GM23338 (cell line): ENCODE data around the gene NUCB1. TPM values are rescaled to one million over a fixed set of nuclear protein-coding genes. Genes with fewer than 3 reads are reported as not detected.

Experiments used
- ATAC-seq: fragments of 200-7000 bp; cut with Tn5 transposase; 3 replicates; pipeline ENCODE4 v1.9.1; 2020
- DNase-seq: peaks from one replicate; pipeline ENCODE4 v3.0.0-alpha.2; 2015; ENCODE audit warnings: low spot score
- H2AFZ ChIP-seq: fragments of 200-600 bp; sonication (generic); 2 replicates; pipeline ENCODE4 v1.8.0; 2016; ENCODE audit warnings: antibody characterized with exemption, mild to moderate bottlenecking, moderate library complexity
- H3F3A ChIP-seq: fragments of 200-600 bp; sonication (generic); replicated peaks from 2 replicates; pipeline ENCODE4 v1.8.0; 2017; ENCODE audit warnings: antibody characterized with exemption, mixed run types, low read depth
- H3K27ac ChIP-seq: fragments of 200-600 bp; sonication (generic); 2 replicates; pipeline ENCODE4 v1.6.1; 2016; ENCODE audit warnings: low read depth
- H3K27me3 ChIP-seq: fragments of 200-600 bp; sonication (generic); 2 replicates; pipeline ENCODE4 v1.8.0; 2016; ENCODE audit warnings: mild to moderate bottlenecking, mixed run types, moderate library complexity; ENCODE audit not compliant: insufficient read depth
- H3K36me3 ChIP-seq: fragments of 200-600 bp; sonication (generic); 2 replicates; pipeline ENCODE4 v1.8.0; 2016; ENCODE audit warnings: mild to moderate bottlenecking; ENCODE audit not compliant: insufficient read depth
- H3K4me1 ChIP-seq: fragments of 200-600 bp; sonication (generic); 2 replicates; pipeline ENCODE4 v1.8.0; 2016; ENCODE audit warnings: mild to moderate bottlenecking, moderate library complexity; ENCODE audit not compliant: insufficient read depth
- H3K4me2 ChIP-seq: fragments of 200-600 bp; sonication (generic); 2 replicates; pipeline ENCODE4 v1.7.1; 2017; ENCODE audit warnings: mixed run types
- H3K4me3 ChIP-seq: fragments of 200-600 bp; sonication (generic); 2 replicates; pipeline ENCODE4 v1.6.1; 2016; ENCODE audit warnings: mixed run types
- H3K79me2 ChIP-seq: fragments of 200-600 bp; sonication (generic); replicated peaks from 2 replicates; pipeline ENCODE4 v1.8.0; 2017; ENCODE audit warnings: mild to moderate bottlenecking; ENCODE audit not compliant: insufficient read depth
- H3K9me2 ChIP-seq: fragments of 200-600 bp; sonication (generic); 2 replicates; pipeline ENCODE4 v1.8.0; 2017; ENCODE audit not compliant: insufficient read depth
- H4K20me1 ChIP-seq: fragments of 200-600 bp; sonication (generic); replicated peaks from 2 replicates; pipeline ENCODE4 v1.8.0; 2017; ENCODE audit warnings: mild to moderate bottlenecking; ENCODE audit not compliant: insufficient read depth
- H3K27ac Mint-ChIP-seq: 2 replicates; pipeline ENCODE4 v1.8.0; 2020; ENCODE audit warnings: inconsistent platforms, mild to moderate bottlenecking, moderate library complexity, mixed read lengths
- H3K27me3 Mint-ChIP-seq: 3 replicates; pipeline ENCODE4 v1.8.0; 2022; ENCODE audit warnings: low read depth, mild to moderate bottlenecking, moderate library complexity, mixed read lengths, inconsistent platforms; ENCODE audit not compliant: insufficient read depth, poor library complexity
- H3K36me3 Mint-ChIP-seq: 3 replicates; pipeline ENCODE4 v1.8.0; 2021; ENCODE audit warnings: low read depth, mild to moderate bottlenecking, inconsistent platforms, moderate library complexity, mixed read lengths
- H3K4me1 Mint-ChIP-seq: 3 replicates; pipeline ENCODE4 v1.8.0; 2020; ENCODE audit warnings: mild to moderate bottlenecking, inconsistent platforms, mixed read lengths
- H3K4me3 Mint-ChIP-seq: 3 replicates; pipeline ENCODE4 v1.8.0; 2021; ENCODE audit warnings: moderate library complexity, mild to moderate bottlenecking, inconsistent platforms, mixed read lengths
- H3K9me3 Mint-ChIP-seq: 3 replicates; pipeline ENCODE4 v1.8.0; 2020; ENCODE audit warnings: moderate library complexity, mild to moderate bottlenecking, inconsistent platforms, mixed read lengths
- CREB1 ChIP-seq: fragments of 250-450 bp; sonication (Bioruptor Pico); IDR thresholded peaks from 2 replicates; pipeline ENCODE4 v1.5.0; 2020; ENCODE audit warnings: low read depth, mild to moderate bottlenecking, moderate library complexity
- EZH2 ChIP-seq: fragments of 200-600 bp; sonication (generic); IDR thresholded peaks from one replicate; pipeline ENCODE4 v1.8.0; 2017; ENCODE audit warnings: antibody characterized with exemption, mild to moderate bottlenecking, low read depth; ENCODE audit not compliant: unreplicated experiment
- EZH2phosphoT487 ChIP-seq: fragments of 200-600 bp; sonication (generic); IDR thresholded peaks from one replicate; pipeline ENCODE4 v1.8.1; 2018; ENCODE audit warnings: antibody characterized with exemption; ENCODE audit not compliant: unreplicated experiment
- JUNB ChIP-seq: IDR thresholded peaks from one replicate; pipeline ENCODE4 v1.6.1; 2016; ENCODE audit warnings: antibody characterized with exemption; ENCODE audit not compliant: unreplicated experiment
- NANOG ChIP-seq: IDR thresholded peaks from 2 replicates; pipeline ENCODE4 v1.6.1; 2016; ENCODE audit warnings: antibody characterized with exemption, borderline replicate concordance
- POLR2AphosphoS5 ChIP-seq: IDR thresholded peaks from 2 replicates; pipeline ENCODE4 v1.6.1; 2016; ENCODE audit warnings: antibody characterized with exemption, low read depth
- STAT1 ChIP-seq: IDR thresholded peaks from one replicate; pipeline ENCODE4 v1.6.1; 2016; ENCODE audit warnings: antibody characterized with exemption; ENCODE audit not compliant: unreplicated experiment
- ZNF114 ChIP-seq: fragments of 250-450 bp; sonication (Bioruptor Pico); IDR thresholded peaks from 2 replicates; pipeline ENCODE4 v1.5.0; 2020; ENCODE audit warnings: mild to moderate bottlenecking, moderate library complexity
- ZNF331 ChIP-seq: fragments of 250-450 bp; sonication (Bioruptor Pico); IDR thresholded peaks from 2 replicates; pipeline ENCODE4 v1.5.0; 2020; ENCODE audit warnings: low read depth, mild to moderate bottlenecking, moderate library complexity
- polyA plus RNA-seq: library from polyadenylated mRNA; unstranded; fragments of >200 nt; fragmentation: Nextera tagmentation; extraction: Ambion mirVana; gene quantifications from 2 replicates; pipeline ENCODE4 v1.2.1, GENCODE V29; 2016
- total RNA-seq: library from RNA; depleted of rRNA; stranded (reverse); fragments of >200 nt; shearing (Covaris generic); gene quantifications from 2 replicates; pipeline ENCODE4 v1.2.3, GENCODE V29; 2014
- TF ChIP-seq, protein P1 (sequence below): fragments of 250-450 bp; sonication (Bioruptor Pico); IDR thresholded peaks from 2 replicates; pipeline ENCODE4 v1.5.0; 2020; ENCODE audit warnings: mild to moderate bottlenecking, moderate library complexity
- TF ChIP-seq, protein P2 (sequence below): IDR thresholded peaks from one replicate; pipeline ENCODE4 v1.6.1; 2018; ENCODE audit warnings: antibody characterized with exemption; ENCODE audit not compliant: unreplicated experiment
- TF ChIP-seq, protein P3 (sequence below), 2 experiments: fragments of 200-600 bp in 1 of 2; sonication (generic) in 1 of 2; conservative IDR thresholded peaks; 2 replicates each; pipeline versions ENCODE4 v1.5.1 to v1.6.1; 2016 to 2017; ENCODE audit warnings: antibody characterized with exemption in 2 of 2, low read depth in 2 of 2, mild to moderate bottlenecking in 2 of 2, moderate library complexity in 1 of 2
- TF ChIP-seq, protein P4 (sequence below): IDR thresholded peaks from 2 replicates; pipeline ENCODE4 v1.6.1; 2016; ENCODE audit warnings: antibody characterized with exemption

The NUCB1 gene
- total and polyA plus RNA-seq, 2 experiments from 2014 or later, result 57.1 to 163 TPM

DNA sequence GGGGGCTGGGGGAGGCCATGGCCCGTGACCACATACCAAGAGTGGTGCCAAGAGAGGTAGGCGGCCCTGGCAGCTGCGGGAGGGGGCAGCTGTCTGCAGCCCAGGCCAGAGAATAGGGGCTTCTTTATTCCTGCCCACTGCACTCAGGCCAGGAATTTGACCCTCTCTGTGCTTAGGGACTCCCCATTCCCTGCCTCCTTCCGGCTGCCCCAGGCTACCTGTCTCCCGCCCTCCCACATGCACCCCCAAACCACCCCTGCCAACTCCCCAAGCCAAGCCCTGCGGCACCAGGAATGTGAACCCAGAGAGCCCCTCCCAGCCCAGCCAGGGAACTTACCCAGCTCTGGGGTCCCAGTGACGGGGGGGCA lies 32.4 kb upstream of the NUCB1 start:
- H3K79me2 ChIP-seq, result no peaks in the 10 kb centered on the region; the same call in 1 of the 2 replicates
- peak overlapping the region; percentile 99 for H2AFZ ChIP-seq
- Mint-ChIP-seq H3K4me1 (peaks cover 21% of the 10 kb centered on the region), H3K27ac (no peak overlapping the region), H3K27me3 (peaks cover 9% of the 10 kb centered on the region), H3K4me3 (peak overlapping the region; percentile 58; the same call in 2 of the 3 replicates), H3K9me3 (peaks cover 4% of the 10 kb centered on the region; the same call in 1 of the 3 replicates), H3K36me3 (peaks cover 13% of the 10 kb centered on the region)
- H3K4me1 ChIP-seq, result peaks cover 8% of the 10 kb centered on the region; the same call in 1 of the 2 replicates
- no peak; the same call in 2 of the 3 replicates for ATAC-seq
- H3K4me3 ChIP-seq, result peak overlapping the region; percentile 38; the same call in 1 of the 2 replicates
- H3K27me3 ChIP-seq, result no peaks in the 10 kb centered on the region
- H3F3A ChIP-seq, result peaks cover 7% of the 10 kb centered on the region
- no peaks in the 10 kb centered on the region for H3K9me2 ChIP-seq
- DNase-seq, result no peak
- no peaks in the 10 kb centered on the region for H4K20me1 ChIP-seq
- H3K27ac ChIP-seq, result no peak overlapping the region
- H3K36me3 ChIP-seq, result no peaks in the 10 kb centered on the region
- TF ChIP-seq, protein P1, sequence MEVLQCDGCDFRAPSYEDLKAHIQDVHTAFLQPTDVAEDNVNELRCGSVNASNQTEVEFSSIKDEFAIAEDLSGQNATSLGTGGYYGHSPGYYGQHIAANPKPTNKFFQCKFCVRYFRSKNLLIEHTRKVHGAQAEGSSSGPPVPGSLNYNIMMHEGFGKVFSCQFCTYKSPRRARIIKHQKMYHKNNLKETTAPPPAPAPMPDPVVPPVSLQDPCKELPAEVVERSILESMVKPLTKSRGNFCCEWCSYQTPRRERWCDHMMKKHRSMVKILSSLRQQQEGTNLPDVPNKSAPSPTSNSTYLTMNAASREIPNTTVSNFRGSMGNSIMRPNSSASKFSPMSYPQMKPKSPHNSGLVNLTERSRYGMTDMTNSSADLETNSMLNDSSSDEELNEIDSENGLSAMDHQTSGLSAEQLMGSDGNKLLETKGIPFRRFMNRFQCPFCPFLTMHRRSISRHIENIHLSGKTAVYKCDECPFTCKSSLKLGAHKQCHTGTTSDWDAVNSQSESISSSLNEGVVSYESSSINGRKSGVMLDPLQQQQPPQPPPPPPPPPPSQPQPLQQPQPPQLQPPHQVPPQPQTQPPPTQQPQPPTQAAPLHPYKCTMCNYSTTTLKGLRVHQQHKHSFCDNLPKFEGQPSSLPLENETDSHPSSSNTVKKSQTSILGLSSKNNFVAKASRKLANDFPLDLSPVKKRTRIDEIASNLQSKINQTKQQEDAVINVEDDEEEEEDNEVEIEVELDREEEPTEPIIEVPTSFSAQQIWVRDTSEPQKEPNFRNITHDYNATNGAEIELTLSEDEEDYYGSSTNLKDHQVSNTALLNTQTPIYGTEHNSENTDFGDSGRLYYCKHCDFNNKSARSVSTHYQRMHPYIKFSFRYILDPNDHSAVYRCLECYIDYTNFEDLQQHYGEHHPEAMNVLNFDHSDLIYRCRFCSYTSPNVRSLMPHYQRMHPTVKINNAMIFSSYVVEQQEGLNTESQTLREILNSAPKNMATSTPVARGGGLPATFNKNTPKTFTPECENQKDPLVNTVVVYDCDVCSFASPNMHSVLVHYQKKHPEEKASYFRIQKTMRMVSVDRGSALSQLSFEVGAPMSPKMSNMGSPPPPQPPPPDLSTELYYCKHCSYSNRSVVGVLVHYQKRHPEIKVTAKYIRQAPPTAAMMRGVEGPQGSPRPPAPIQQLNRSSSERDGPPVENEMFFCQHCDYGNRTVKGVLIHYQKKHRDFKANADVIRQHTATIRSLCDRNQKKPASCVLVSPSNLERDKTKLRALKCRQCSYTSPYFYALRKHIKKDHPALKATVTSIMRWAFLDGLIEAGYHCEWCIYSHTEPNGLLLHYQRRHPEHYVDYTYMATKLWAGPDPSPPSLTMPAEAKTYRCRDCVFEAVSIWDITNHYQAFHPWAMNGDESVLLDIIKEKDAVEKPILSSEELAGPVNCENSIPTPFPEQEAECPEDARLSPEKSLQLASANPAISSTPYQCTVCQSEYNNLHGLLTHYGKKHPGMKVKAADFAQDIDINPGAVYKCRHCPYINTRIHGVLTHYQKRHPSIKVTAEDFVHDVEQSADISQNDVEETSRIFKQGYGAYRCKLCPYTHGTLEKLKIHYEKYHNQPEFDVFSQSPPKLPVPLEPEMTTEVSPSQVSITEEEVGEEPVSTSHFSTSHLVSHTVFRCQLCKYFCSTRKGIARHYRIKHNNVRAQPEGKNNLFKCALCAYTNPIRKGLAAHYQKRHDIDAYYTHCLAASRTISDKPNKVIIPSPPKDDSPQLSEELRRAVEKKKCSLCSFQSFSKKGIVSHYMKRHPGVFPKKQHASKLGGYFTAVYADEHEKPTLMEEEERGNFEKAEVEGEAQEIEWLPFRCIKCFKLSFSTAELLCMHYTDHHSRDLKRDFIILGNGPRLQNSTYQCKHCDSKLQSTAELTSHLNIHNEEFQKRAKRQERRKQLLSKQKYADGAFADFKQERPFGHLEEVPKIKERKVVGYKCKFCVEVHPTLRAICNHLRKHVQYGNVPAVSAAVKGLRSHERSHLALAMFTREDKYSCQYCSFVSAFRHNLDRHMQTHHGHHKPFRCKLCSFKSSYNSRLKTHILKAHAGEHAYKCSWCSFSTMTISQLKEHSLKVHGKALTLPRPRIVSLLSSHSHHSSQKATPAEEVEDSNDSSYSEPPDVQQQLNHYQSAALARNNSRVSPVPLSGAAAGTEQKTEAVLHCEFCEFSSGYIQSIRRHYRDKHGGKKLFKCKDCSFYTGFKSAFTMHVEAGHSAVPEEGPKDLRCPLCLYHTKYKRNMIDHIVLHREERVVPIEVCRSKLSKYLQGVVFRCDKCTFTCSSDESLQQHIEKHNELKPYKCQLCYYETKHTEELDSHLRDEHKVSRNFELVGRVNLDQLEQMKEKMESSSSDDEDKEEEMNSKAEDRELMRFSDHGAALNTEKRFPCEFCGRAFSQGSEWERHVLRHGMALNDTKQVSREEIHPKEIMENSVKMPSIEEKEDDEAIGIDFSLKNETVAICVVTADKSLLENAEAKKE (CRISPR knock-in tag), result no peak
- TF ChIP-seq STAT1, result no peak
- no peak for TF ChIP-seq ZNF331 (CRISPR knock-in tag)
- TF ChIP-seq NANOG, result no peak
- TF ChIP-seq EZH2phosphoT487, result no peak
- TF ChIP-seq EZH2, result no peak
- TF ChIP-seq, protein P2, sequence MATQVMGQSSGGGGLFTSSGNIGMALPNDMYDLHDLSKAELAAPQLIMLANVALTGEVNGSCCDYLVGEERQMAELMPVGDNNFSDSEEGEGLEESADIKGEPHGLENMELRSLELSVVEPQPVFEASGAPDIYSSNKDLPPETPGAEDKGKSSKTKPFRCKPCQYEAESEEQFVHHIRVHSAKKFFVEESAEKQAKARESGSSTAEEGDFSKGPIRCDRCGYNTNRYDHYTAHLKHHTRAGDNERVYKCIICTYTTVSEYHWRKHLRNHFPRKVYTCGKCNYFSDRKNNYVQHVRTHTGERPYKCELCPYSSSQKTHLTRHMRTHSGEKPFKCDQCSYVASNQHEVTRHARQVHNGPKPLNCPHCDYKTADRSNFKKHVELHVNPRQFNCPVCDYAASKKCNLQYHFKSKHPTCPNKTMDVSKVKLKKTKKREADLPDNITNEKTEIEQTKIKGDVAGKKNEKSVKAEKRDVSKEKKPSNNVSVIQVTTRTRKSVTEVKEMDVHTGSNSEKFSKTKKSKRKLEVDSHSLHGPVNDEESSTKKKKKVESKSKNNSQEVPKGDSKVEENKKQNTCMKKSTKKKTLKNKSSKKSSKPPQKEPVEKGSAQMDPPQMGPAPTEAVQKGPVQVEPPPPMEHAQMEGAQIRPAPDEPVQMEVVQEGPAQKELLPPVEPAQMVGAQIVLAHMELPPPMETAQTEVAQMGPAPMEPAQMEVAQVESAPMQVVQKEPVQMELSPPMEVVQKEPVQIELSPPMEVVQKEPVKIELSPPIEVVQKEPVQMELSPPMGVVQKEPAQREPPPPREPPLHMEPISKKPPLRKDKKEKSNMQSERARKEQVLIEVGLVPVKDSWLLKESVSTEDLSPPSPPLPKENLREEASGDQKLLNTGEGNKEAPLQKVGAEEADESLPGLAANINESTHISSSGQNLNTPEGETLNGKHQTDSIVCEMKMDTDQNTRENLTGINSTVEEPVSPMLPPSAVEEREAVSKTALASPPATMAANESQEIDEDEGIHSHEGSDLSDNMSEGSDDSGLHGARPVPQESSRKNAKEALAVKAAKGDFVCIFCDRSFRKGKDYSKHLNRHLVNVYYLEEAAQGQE, result no peak
- no peak for TF ChIP-seq JUNB
- TF ChIP-seq POLR2AphosphoS5, result no peak
- no peak for TF ChIP-seq CREB1
- TF ChIP-seq ZNF114, result no peak
- TF ChIP-seq, protein P3, sequence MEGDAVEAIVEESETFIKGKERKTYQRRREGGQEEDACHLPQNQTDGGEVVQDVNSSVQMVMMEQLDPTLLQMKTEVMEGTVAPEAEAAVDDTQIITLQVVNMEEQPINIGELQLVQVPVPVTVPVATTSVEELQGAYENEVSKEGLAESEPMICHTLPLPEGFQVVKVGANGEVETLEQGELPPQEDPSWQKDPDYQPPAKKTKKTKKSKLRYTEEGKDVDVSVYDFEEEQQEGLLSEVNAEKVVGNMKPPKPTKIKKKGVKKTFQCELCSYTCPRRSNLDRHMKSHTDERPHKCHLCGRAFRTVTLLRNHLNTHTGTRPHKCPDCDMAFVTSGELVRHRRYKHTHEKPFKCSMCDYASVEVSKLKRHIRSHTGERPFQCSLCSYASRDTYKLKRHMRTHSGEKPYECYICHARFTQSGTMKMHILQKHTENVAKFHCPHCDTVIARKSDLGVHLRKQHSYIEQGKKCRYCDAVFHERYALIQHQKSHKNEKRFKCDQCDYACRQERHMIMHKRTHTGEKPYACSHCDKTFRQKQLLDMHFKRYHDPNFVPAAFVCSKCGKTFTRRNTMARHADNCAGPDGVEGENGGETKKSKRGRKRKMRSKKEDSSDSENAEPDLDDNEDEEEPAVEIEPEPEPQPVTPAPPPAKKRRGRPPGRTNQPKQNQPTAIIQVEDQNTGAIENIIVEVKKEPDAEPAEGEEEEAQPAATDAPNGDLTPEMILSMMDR (conservative IDR thresholded peaks at IDR 0.05; ENCODE audit: low read depth in 2 of 2), result no peak
- TF ChIP-seq, protein P4, sequence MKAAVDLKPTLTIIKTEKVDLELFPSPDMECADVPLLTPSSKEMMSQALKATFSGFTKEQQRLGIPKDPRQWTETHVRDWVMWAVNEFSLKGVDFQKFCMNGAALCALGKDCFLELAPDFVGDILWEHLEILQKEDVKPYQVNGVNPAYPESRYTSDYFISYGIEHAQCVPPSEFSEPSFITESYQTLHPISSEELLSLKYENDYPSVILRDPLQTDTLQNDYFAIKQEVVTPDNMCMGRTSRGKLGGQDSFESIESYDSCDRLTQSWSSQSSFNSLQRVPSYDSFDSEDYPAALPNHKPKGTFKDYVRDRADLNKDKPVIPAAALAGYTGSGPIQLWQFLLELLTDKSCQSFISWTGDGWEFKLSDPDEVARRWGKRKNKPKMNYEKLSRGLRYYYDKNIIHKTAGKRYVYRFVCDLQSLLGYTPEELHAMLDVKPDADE, result no peak
- peak overlapping the region; percentile 78 for H3K4me2 ChIP-seq
